Ramos (cell line): ENCODE results near the gene ARMH2.

ENCODE experiments used
- in situ Hi-C: fragments of 300-500 bp; cut with MboI; formaldehyde crosslinking; loops from one replicate; pipeline ENCODE4 v1.14.3; 2022; ENCODE audit warnings: low sequenced_read_pairs; ENCODE audit not compliant: unreplicated experiment

The ARMH2 gene

DNA sequence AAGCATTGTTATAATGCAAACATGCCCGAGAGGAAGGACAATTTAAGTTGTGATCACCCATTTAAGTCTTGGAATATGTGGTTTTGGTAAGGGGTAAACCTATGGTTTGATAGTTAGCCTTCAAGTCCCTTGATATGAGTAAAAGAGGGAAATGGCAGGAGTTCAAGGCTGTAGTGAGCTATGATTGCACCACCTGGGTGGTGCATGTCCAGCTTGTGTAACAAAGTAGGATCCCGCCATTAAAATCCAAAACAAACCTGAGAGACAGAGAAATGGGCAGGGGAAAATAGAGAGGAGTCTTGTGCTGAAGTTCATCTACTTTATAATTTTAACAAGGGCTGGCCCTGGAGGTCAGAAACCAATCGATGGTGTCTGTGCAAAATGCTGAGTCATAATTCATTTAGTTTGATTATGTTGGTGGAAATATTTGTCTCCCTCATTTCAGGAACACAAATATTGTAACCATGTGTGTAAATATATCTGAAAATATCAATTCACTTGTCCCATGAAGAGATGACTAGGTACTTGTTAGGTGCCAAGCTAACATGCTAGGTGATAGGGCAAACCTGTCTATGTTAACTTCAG lies 23.2 kb upstream of the ARMH2 start:
- in situ Hi-C loops: no loop called here

DNA sequence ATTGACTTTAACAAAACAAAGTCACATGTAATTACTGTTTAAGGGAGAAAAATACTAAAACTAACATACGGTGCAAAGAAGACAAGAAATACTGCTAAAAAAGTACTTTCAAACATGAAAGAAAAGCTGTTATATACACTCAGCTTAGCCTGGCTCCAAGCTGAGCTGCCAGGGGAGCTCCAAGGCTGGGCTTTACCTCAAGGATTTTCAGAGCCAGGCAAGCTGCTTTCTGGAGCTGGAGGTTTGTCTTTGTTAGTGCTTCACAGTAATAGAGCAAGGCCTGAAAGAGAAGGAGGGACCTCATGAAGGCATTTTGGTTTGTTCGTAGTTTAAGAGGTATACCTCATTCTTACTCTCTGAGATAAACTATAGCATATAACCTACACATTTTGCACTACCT lies 19.6 kb upstream of the ARMH2 start:
- in situ Hi-C loops: no loop called here

DNA sequence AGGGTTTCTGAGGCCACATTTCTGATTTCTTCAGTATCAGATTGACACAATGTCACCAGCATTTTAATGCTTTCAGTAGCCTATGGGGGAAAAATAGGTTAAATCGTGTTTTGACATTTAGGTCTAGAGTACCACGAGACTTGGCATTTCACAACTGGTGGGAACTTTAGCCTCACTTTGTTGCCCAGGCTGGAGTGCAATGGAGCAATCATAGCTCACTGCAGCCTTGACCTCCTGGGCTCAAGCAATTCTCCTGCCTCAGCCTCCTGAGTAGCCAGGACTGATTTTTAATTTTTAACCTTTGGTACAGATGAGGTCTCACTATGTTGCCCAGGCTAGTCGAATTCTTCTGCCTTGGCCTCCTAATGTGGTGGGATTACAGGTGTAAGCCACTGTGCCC lies 11.0 kb upstream of the ARMH2 start:
- in situ Hi-C loops: no loop called here

DNA sequence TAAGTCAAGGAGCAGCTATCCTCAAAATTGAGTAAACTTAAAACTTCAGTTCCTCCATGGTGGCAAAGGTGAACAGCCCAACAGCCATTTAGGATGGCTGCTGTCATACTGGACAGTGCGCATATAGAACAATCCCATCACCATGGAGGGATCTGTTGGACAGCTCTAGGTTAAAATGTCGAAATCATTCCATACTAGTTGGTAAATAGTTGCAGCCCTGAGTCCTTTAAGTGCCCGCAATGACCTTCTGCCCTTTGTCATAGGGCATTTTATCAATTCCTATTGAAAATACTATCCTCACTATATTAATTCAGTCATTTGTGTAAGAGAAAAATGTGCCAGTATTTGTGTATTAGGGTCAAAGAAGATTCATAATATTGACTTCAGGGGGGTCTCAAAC lies 8.9 kb upstream of the ARMH2 start:
- in situ Hi-C loops: no loop called here

DNA sequence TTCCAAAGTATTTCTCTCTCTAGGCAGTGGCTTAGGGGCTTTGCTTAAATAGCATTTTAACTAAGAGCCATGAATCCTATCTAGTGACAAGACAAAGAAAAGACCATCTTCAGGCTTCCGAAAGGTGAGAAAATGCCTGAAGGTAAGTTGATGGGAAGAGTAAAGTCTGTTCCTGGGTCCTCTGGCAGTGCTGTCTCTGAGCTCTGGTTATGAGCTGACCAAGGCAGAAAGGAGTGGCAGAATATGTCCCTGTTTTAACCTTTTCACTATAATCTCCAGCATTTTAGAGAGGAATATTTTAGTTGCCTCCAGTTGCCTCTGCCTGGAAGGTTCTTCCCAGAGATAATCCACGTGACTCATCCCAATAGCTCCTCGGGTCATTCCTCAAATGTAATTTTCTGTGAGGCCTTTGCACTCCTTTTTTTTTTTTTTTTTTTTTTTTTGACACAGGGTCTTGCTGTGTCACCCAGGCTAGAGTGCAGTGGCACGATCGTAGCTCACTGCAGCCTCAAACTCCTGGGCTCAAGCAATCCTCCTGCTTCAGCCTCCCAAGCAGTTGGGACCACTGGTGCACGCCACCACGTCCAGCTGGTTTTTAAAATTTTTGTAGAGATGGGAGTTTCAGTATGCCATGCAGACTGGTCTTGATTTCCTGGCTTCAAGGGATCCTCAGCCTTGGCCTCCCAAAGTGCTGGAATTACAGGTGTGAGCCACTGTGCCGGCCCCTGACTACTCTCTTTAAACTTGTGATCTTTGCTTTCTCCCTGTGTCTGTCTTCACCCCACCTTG lies 3.7 kb upstream of the ARMH2 start:
- in situ Hi-C loops: no loop called here

DNA sequence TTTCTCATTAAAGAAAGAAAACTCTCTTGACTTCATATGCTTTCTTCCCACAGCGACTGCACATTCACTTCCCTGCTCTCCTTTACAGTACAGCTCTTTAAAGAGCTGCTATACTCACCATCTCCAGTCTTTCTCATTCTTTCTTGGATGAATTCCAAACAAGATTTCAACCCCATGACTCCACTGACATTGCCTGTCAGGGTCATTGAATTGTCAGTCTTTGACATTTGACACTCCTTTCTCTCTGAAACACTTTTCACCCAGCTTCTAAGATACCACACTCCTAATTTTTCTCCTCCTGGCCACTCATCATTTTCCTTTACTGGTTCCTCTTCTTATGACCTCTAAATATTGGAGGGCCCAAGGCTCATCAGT lies 811 bp upstream of the ARMH2 start:
- in situ Hi-C loops: no loop called here

DNA sequence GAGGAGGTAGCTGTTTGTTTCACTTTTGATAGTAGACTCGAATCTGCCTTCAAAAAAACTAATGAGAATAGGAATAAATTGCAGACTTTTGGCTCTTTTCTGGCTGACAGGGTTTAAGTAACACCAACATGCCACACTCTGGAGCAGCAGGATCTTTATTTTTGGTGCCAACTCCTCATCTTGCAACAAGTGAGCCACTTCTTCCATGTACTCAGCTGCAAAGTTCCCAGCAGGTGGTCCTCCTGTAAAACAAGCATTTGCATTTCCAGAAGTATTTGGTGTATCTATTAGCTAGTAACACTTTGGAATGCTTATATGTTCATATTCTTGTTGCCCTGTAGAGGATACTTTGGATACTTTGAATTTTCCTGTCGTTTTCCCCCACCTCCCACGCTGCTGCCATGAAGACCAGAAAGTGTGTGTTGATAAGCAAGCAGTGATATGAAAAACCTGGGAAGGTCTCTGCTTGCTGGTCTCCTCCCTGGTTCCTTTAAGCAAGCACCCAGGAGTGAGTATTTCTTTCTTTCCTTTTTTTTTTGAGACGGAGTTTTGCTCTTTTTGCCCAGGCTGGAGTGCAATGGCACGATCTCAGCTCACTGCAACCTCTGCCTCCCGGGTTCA lies 1.0 kb downstream of the ARMH2 start:
- in situ Hi-C loops: no loop called here

DNA sequence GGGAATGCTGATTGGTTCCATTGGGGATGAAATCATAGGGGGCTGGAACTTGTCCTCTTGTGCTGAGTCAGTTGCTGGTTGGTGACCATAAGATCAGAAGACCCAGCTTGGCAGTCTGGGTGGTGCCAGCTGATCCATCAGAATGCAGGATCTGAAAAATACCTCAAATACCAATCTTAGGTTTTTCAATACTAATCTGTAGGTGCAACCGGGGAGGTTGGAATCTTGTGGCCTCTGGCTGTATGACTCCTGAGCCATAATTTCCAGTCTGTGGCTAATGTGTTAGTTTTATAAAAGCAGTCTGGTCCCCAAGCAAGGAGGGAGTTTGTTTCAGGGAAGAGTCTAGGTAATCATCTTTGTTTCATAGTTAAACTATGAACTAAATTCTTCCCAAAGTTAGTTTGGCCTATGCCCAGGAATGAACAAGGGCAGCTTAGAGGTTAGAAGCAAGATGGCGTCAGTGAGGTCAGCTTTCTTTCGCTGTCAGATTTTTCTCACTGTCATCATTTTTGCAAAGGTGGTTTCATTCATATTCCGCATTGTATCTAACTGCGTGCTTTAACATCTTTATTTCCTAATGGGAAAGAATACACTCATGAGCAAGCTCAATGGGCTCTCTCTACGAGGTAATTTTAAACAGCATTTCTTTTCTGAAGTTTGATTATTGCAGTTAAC lies 2.0 kb downstream of the ARMH2 start:
- in situ Hi-C loops: no loop called here

DNA sequence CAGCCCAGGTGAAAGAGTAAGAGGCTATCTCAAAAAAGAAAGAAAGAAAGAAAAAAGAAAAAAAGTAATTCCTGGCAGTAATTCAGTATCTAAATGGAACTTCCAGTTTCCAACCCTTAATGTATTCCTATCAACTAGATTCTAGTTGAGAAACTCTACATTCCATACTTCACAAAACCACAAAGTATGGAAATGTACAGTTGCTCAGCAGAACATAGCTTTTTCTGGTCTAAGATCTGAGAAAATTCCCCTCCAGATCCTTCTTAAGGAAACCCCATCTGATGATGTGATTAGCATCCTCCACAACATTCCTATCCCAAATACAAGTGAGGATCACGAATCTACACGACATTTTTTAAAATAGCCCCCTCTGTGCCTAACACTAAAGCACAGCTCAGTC lies 3.6 kb downstream of the ARMH2 start:
- in situ Hi-C loops: no loop called here

DNA sequence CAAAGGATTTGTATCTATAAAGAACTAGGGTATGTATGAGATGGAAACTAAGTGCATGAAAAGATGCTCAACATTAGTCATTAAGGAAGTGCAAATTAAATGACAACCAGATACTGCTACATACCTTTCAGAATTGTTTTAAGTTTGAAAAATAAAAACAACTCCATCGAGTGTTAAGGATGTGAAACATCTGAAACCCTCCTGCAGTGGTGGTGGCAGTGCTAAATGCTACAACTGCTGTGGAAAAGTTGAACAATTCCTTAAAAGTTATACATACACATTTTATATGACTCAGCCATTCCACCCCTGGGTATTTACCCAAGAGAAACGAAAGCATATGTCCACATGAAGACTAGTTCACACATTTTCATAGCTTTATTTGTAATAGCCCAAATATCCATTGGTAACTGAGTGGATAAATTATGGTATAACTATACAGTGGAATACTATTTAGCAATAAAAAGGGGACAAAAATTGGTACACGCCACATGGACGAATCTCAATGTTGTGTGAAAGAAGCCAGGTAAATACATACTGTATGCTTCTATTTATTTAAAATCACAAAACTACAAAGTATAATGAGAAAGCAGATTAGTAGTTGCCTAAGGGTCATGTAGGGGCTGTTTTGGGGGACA lies 10.6 kb downstream of the ARMH2 start:
- in situ Hi-C loops: no loop called here

DNA sequence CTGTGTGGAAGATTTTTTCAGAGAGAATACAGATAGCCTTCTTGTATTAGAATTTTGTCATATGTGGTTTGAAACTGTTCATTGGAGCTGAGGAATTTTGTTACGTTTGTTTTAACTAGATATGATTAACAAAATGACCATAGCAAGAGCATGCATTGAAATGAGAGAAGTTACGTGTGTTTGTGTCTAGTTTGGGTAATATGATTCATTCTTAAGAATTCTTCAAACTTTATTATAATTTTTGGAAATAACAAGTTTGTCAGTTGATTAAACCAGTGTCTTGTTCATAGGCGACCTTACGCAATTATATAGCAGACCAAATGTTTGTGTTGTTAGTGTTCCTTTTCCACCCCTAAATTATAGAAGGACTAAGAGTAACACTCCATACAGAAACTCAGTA lies 18.5 kb downstream of the ARMH2 start:
- in situ Hi-C loops: no loop called here

DNA sequence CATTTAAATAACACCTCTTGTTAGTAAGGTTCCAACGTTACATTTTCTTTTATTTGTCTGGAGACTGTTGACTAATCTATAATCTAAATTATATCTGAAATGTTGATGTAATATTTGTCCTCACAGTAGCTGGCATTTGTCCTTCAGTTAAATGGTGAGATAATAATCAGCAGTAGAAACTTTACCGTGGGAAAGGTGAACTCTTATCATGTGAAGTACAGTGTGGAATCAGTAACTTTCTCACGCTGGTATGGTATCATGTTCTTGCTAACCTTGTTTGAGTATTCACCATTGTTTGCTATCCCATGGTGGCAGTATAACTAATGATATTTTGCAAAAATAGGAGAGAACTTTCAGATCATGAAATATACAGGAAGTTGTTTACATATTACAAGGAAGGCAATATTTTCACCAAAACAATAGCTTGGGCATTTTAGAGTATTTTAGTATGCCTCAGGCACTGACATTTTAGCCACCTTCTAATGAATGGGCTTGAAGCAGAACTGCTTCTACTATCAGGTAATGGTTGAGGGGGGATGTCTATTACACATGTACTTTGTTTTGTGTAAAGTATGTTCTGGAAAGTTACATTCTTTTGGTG lies 19.2 kb downstream of the ARMH2 start:
- in situ Hi-C loops: no loop called here

DNA sequence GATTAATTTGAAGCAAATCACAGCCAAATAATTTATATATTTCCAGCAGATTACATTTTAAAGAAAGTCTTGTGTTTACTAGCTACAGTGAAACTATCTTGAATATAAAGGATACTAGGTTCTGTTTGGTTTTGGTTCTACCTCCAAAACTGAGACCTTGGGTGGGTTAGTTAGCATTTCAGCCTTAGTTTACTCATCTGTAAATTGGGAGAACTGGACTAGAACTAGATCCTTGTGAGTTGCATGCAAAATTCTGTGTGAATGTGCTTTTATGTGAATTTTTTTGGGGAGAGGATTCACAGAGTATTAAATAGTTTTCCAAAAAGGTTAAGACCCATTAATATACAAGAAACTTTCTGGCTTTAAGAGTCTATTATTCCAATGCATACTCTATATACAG lies 19.8 kb downstream of the ARMH2 start:
- in situ Hi-C loops: no loop called here

DNA sequence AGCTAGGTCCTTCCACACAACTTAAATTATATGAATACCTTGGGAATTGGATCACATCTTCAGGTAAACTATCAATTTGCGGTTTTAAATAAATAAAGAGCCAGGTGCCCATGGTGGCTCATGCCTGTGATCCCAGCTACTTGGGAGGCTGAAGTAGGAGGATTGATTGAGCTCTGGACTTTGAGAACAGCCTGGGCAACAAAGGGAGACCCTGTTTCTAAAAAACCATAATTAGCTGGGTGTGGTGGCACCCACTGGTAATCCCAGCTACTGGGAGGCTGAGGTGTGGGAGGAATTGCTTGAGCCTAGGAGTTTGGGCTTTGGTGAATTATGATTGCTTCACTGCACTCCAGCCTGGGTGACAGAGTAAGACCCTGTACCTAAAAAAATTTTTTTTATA lies 20.6 kb downstream of the ARMH2 start:
- in situ Hi-C loops: no loop called here

DNA sequence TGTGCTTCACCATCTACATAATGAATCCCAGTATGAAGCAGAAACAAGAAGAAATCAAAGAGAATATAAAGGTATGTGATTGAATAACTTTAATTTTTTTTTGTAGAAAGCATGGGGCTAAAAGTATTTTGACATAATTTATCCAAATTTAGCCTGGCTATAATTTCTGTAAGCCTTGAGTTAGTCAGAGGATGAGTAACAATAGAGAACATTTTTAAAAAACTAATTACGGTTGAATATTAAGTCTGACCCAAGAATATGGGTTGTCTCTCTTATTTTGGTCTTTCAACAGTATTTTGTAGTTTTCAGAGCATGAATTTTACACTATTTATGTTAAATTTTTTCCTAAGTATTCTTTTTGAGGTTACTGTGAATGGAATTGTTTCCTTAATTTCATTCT lies 21.5 kb downstream of the ARMH2 start:
- in situ Hi-C loops: no loop called here

DNA sequence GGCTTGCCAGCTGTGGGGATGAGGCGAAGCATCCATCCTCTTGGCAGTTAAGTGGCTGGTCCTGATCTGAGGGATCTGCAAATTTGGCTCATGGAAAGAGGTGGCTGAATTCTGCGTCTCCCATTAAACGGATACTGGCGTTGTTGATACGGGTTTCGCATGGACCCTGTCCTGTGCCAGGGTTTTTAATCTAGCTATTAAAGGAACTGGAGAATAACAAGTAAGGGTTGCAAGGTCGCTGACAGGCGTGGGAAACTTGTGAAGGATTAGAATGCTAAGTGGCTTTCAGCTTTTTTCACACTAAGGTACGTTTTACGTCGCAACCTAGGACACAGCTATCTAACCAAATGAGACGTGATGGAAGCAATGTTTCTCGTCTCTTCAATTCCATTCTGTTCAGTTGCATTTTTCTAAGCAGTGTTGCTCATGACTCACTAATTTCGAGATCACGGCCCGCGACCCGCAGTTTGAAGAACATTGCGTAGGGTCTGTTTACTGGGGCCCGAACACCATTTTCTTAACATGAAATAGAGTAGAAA lies 23.1 kb downstream of the ARMH2 start:
- in situ Hi-C loops: no loop called here

DNA sequence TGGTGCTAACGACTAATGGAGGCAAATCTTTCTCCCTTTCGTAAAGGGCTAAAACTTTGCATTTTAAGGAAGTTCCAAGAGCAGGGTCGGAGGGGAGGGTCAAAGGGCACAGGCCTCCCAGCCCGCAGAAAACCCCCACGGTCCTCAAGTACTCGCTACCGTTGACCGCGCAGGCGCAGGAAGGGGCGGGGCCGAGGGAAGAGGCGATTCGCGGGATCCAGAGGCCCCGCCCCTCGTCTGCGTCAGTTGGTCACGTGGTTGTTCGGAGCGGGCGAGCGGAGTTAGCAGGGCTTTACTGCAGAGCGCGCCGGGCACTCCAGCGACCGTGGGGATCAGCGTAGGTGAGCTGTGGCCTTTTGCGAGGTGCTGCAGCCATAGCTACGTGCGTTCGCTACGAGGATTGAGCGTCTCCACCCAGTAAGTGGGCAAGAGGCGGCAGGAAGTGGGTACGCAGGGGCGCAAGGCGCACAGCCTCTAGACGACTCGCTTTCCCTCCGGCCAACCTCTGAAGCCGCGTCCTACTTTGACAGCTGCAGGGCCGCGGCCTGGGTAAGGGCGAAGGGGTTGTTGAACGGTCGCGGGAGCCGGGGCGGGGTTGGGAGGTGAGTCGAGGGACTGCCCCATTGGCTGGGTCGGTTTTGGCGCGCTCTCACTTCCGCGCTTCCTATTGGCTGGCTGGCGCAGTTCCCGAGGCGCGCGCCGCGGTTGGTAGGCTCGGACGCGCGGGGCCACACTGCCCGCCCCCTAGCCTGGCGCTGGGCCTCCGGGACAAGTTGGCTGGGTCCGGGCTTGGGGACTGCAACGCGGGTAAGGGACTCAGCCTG lies 23.8 kb downstream of the ARMH2 start, which contains the start of gene GMNN:
TSS of gene GMNN (plus strand) at position 242 of the 824 bp plus-strand sequence. CDS start 2,310 bp downstream, outside the sequence.
- in situ Hi-C loops: no loop called here

DNA sequence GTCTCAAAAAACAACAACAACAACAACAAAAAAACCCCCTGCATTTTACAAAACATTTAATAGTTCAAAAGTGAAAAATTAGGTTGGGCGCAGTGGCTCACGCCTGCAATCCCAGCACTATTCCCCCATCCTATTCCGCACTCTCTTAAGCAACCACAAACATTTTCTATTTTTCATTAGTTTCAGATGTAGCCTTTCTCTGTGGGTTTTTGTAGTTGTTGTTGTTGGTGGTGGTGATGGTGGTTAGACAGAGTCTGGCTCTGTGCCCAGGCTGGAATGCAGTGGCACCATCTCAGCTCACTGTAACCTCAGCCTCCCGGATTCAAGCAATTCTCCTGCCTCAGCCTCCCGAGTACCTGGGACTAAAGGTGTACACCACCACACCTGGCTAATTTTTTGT lies 30.4 kb downstream of the ARMH2 start:
- in situ Hi-C loops: loop anchor here (10.0 kb wide), 1 partner anchor 184 kb away; no protein-coding TSS in a partner anchor
